OCI-LY7 (cell line): Measurements from ENCODE around the gene KRT26.

ENCODE experiments used
- EZH2phosphoT487 ChIP-seq: fragments of 200-600 bp; sonication (generic); IDR thresholded peaks from 2 replicates; pipeline ENCODE4 v1.6.1; 2018; ENCODE audit warnings: low read depth, borderline replicate concordance, mild to moderate bottlenecking, mixed run types, antibody characterized with exemption, low read length, moderate library complexity, mixed read lengths
- TF ChIP-seq, protein P1 (sequence below): fragments of 200-600 bp; sonication (generic); conservative IDR thresholded peaks from 2 replicates; pipeline ENCODE4 v1.5.1; 2014; ENCODE audit warnings: mild to moderate bottlenecking, antibody characterized with exemption, low read length, moderate library complexity, mixed read lengths

DNA sequence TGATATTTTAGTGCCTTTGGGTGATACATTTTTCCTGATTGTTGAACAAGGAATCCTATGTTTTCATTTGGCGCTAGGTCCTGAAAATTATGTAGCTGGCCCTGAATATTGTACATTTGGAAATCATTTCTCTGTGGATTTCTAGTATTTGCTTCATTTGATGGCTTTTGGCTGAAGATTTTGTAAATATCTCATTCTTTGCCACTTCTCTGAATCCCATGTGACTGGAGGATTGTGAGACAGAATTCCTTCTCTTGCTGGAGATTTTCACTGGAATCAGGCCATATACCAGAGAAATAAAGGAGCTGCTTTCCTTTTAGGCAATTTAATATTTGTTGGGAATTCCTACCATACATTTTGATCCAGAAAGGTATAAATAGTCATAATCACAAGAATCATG lies 19.1 kb upstream of the KRT26 start:
- no peak for TF ChIP-seq EZH2phosphoT487
- TF ChIP-seq, protein P1, sequence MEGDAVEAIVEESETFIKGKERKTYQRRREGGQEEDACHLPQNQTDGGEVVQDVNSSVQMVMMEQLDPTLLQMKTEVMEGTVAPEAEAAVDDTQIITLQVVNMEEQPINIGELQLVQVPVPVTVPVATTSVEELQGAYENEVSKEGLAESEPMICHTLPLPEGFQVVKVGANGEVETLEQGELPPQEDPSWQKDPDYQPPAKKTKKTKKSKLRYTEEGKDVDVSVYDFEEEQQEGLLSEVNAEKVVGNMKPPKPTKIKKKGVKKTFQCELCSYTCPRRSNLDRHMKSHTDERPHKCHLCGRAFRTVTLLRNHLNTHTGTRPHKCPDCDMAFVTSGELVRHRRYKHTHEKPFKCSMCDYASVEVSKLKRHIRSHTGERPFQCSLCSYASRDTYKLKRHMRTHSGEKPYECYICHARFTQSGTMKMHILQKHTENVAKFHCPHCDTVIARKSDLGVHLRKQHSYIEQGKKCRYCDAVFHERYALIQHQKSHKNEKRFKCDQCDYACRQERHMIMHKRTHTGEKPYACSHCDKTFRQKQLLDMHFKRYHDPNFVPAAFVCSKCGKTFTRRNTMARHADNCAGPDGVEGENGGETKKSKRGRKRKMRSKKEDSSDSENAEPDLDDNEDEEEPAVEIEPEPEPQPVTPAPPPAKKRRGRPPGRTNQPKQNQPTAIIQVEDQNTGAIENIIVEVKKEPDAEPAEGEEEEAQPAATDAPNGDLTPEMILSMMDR = no peak
